GM12892 (cell line): ENCODE results near the gene BCAR1.

Source experiments
- POLR2A ChIP-seq: IDR thresholded peaks from 2 replicates; pipeline ENCODE4 v1.6.1; 2011; ENCODE audit warnings: low read depth, low read length, control low read depth
- POLR2AphosphoS5 ChIP-seq: IDR thresholded peaks from 2 replicates; pipeline ENCODE4 v1.6.1; 2011; ENCODE audit warnings: low read depth, low read length, control low read depth
- TAF1 ChIP-seq: IDR thresholded peaks from 2 replicates; pipeline ENCODE4 v1.6.1; 2011; ENCODE audit warnings: low read depth, mild to moderate bottlenecking, control low read depth, low read length, borderline replicate concordance

DNA sequence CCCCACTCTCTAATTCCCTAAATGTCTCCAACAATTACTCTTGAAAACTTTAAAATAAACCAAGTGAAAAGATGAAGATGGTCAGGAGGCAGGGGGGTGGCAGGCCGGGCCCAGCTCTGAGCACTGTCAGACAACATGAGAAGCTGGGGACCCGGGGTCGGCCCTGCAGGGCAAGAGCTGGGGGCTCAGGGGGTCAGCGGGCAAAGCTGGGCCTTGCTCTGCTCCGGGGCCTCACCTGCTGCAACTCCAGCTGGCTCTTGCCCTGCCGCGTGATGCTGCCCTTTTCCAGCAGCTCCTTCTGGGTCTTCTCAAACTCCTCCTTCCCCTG lies 17.8 kb downstream of the BCAR1 start:
- no peak for TF ChIP-seq POLR2A
- TF ChIP-seq TAF1, result no peak
- TF ChIP-seq POLR2AphosphoS5, result no peak
